ENCODE results near the gene PAQR8. TPM values are rescaled to one million over a fixed set of nuclear protein-coding genes. Genes with fewer than 3 reads are reported as not detected.

The PAQR8 gene
- total RNA-seq, 4 donors from 2014 or later = 8.6 to 21.1 (median 14.2) TPM

DNA sequence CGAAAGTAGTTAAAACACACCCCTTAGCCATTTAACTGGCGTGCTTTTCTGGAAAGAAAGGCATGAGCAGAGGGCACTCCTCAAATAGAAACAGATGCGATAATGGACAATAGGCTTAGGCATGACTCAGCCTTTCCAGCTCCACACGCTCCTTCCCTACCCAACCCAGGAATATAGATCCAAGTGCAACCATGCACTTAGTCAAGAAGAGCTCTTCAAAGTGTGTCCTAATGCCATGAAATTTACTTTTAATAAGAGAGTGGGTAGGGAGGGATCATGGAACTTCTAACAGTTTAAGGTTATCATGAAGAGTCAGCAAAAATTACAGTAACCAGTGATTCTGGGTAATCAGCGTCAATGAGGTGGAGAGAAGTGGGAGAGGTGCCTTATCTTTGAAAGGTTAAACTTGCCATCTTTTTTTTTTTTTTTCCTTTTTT is 55.7 kb downstream of the PAQR8 start:
- H3K4me3 ChIP-seq = no peak overlapping the region
- 23 to 44% methylated on average over 5 of the region's 5 CpGs for WGBS, 2 donors (ENCODE audit: low coverage in 1 of 2)
- no peaks in the 10 kb centered on the region for H3K27me3 ChIP-seq
- TF ChIP-seq EP300 (IDR thresholded peaks at IDR 0.05) (no peak), POLR2AphosphoS5 (IDR thresholded peaks at IDR 0.05) (no peak), POLR2A (IDR thresholded peaks at IDR 0.05) (no peak)
- TF ChIP-seq, protein P1, sequence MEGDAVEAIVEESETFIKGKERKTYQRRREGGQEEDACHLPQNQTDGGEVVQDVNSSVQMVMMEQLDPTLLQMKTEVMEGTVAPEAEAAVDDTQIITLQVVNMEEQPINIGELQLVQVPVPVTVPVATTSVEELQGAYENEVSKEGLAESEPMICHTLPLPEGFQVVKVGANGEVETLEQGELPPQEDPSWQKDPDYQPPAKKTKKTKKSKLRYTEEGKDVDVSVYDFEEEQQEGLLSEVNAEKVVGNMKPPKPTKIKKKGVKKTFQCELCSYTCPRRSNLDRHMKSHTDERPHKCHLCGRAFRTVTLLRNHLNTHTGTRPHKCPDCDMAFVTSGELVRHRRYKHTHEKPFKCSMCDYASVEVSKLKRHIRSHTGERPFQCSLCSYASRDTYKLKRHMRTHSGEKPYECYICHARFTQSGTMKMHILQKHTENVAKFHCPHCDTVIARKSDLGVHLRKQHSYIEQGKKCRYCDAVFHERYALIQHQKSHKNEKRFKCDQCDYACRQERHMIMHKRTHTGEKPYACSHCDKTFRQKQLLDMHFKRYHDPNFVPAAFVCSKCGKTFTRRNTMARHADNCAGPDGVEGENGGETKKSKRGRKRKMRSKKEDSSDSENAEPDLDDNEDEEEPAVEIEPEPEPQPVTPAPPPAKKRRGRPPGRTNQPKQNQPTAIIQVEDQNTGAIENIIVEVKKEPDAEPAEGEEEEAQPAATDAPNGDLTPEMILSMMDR (IDR thresholded peaks at IDR 0.05) = no peak
- peak overlapping the region in 3 of 4 donors; percentile 3 to 22 (median 13) for H3K27ac ChIP-seq
- H3K4me1 ChIP-seq = peaks cover 0 to 31% (median 0%) of the 10 kb centered on the region in 3 donors
- ATAC-seq = no peak
- H3K36me3 ChIP-seq = no peaks in the 10 kb centered on the region
- no peaks in the 10 kb centered on the region for H3K9me3 ChIP-seq

- ATAC-seq = no peak
- 56 to 88% methylated on average over 1 to 2 of the region's 2 CpGs for WGBS, 2 donors (ENCODE audit: low coverage in 1 of 2)
These were observed 56.7 kb downstream of the PAQR8 start for GRCh38 chr6:52418606-52419005.

DNA sequence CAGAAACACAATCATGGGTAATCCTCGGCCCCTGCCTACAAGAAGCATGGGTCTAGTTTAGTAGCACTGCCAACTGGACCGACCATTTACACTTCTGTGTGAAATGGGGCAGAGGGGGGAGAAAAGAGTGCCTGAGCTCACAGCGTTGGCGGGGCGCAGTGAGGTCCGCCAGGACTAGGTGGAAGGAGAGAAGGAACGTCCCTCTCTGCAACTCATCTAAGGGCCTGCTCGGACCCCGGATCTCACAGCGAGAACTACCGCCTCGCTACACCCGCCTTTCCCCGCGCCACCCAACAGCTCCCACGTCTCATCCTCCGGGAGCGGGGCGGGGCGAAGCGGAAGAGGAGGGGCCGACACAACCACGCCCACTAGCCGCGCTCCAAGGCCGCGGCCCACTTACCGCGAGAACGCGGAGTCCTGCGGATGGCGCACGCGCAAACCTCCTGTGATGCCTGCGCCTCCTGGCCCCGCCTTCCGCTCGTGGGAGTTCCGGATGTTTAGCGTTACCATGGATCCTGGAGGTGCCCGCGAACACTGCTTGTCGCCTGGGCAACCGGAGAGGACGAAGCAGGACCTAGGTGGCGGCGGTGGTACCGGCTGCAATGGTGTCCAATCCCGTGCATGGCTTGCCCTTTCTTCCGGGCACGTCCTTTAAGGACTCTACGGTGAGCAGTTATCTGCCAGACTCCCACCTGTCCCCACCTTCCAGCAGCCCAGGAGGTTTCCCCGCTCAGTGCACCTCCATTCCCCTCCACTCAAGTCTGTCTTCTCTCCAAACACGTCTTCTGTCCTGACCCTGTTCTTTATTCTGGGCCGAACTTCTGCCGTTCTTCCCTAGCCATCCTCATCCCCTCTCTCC is 58.1 kb downstream of the PAQR8 start, which contains the start of gene EFHC1:
Gene EFHC1, plus strand, starts transcription at position 534 of the 859 bp plus-strand sequence. Its CDS starts 69 bp downstream, at position 603.
- Histone ChIP-seq H3K4me3 (peak within 1 kb of the TSS; percentile 44 to 77), H3K27ac (peak within 1 kb of the TSS; percentile 69 to 88 (median 87)), H3K36me3 (peaks cover 0 to 11% of the 10 kb centered on the region in 2 donors), H3K4me1 (peaks cover 0 to 31% (median 0%) of the 10 kb centered on the region in 3 donors), H3K9me3 (no peaks in the 10 kb centered on the region), H3K27me3 (no peaks in the 10 kb centered on the region)
- ATAC-seq = peak; percentile 98
- 0 to 1% methylated on average over 16 of the region's 57 CpGs for WGBS, 2 donors (ENCODE audit: low coverage in 1 of 2)
- peak; percentile 78 for TF ChIP-seq POLR2AphosphoS5 (IDR thresholded peaks at IDR 0.05)
- TF ChIP-seq EP300 (IDR thresholded peaks at IDR 0.05) = no peak
- peak; percentile 50 to 76 for TF ChIP-seq POLR2A (IDR thresholded peaks at IDR 0.05)
- TF ChIP-seq, protein P1 (IDR thresholded peaks at IDR 0.05) = peak in 2 of 4 experiments; percentile 3 to 15

More at GRCh38 chr6:52418606-52419005, 56.7 kb downstream of the PAQR8 start:
- Histone ChIP-seq H3K27ac (no peak overlapping the region), H3K9me3 (no peaks in the 10 kb centered on the region), H3K4me3 (no peak overlapping the region), H3K36me3 (no peaks in the 10 kb centered on the region), H3K4me1 (peaks cover 0 to 31% (median 0%) of the 10 kb centered on the region in 3 donors), H3K27me3 (no peaks in the 10 kb centered on the region)
- TF ChIP-seq EP300 (IDR thresholded peaks at IDR 0.05) = no peak
- TF ChIP-seq, protein P1 (IDR thresholded peaks at IDR 0.05) = no peak
- no peak for TF ChIP-seq POLR2AphosphoS5 (IDR thresholded peaks at IDR 0.05)
- TF ChIP-seq POLR2A (IDR thresholded peaks at IDR 0.05) = no peak

DNA sequence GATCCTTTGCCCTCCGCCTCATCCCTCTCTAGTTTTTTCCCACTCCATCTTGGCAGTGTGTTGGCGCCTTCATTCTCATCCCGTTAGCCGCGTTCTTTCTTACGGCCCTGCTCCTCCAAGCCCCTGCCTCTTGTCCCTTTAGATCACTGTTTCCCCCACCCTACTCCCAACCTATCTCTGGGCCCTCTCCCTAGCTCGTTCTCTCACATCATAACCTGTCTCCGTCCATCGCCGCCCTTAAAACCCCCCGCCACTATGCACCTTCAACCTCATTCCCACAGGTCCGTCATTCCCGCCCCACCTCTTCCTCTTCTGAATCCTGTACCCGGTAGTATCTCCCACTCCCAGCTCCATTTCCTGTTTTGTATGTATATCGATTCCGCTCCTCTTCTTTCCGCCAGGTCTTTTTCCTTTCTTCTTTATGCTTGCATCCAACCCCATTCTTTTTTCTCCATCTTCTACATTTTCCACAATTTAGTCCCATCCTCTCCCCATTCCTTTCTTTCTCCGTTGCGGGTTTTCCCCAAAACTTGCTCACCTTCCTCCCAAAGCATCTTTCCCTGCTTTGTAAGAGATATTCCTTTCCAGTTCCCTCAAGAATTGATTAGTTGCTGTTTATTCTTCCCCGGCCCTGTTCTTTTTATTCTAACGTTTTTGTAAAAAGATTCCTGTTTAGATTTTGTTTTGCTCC is 58.9 kb downstream of the PAQR8 start:
- H3K27me3 ChIP-seq = no peaks in the 10 kb centered on the region
- peak overlapping the region in 3 of 4 donors; percentile 86 to 88 (median 88) for H3K27ac ChIP-seq
- no peak for TF ChIP-seq EP300 (IDR thresholded peaks at IDR 0.05)
- TF ChIP-seq, protein P1 (IDR thresholded peaks at IDR 0.05) = no peak
- TF ChIP-seq POLR2A (IDR thresholded peaks at IDR 0.05) = no peak
- TF ChIP-seq POLR2AphosphoS5 (IDR thresholded peaks at IDR 0.05) = no peak
- no peaks in the 10 kb centered on the region for H3K9me3 ChIP-seq
- 3 to 4% methylated on average over 21 of the region's 21 CpGs for WGBS, 2 donors (ENCODE audit: low coverage in 1 of 2)
- no peak for ATAC-seq
- H3K4me1 ChIP-seq = peaks cover 0 to 31% (median 0%) of the 10 kb centered on the region in 3 donors
- peaks cover 0 to 14% of the 10 kb centered on the region in 2 donors for H3K36me3 ChIP-seq
- H3K4me3 ChIP-seq = peak overlapping the region; percentile 44 to 77
